OCI-LY1 (cell line): ENCODE results near the gene HOXA10.

Source experiments
- H2AFZ ChIP-seq: fragments of 200-600 bp; sonication (generic), shearing (Covaris generic); 2 replicates; pipeline ENCODE4 v1.6.0; 2014; ENCODE audit warnings: antibody characterized with exemption, mild to moderate bottlenecking, low read length
- H3F3A ChIP-seq: fragments of 200-600 bp; sonication (generic), shearing (Covaris generic); 2 replicates; pipeline ENCODE4 v1.6.0; 2014; ENCODE audit warnings: mild to moderate bottlenecking, antibody characterized with exemption, low read length, moderate library complexity; ENCODE audit not compliant: insufficient read depth
- H3K27ac ChIP-seq: fragments of 200-600 bp; sonication (generic); 2 replicates; pipeline ENCODE4 v1.5.1; 2014; ENCODE audit warnings: low read length, mixed run types, mild to moderate bottlenecking, low read depth; ENCODE audit not compliant: poor library complexity, severe bottlenecking
- H3K27me3 ChIP-seq: fragments of 200-600 bp; sonication (generic); 2 replicates; pipeline ENCODE4 v1.6.0; 2014; ENCODE audit warnings: antibody characterized with exemption, mild to moderate bottlenecking, low read length, moderate library complexity; ENCODE audit not compliant: insufficient read depth
- H3K36me3 ChIP-seq: fragments of 200-600 bp; sonication (generic); 2 replicates; pipeline ENCODE4 v1.6.1; 2014; ENCODE audit warnings: mild to moderate bottlenecking, antibody characterized with exemption, low read length, moderate library complexity, mixed read lengths; ENCODE audit not compliant: insufficient read depth
- H3K4me1 ChIP-seq: fragments of 200-600 bp; sonication (generic); 2 replicates; pipeline ENCODE4 v1.5.1; 2014; ENCODE audit warnings: mild to moderate bottlenecking, low read length, moderate library complexity; ENCODE audit not compliant: insufficient read depth, severe bottlenecking
- H3K4me2 ChIP-seq: fragments of 200-600 bp; sonication (generic), shearing (Covaris generic); 2 replicates; pipeline ENCODE4 v1.6.1; 2014; ENCODE audit warnings: low read length
- H3K4me3 ChIP-seq: fragments of 200-600 bp; sonication (generic); 2 replicates; pipeline ENCODE4 v1.5.1; 2014; ENCODE audit warnings: low read length, low read depth, mild to moderate bottlenecking, mixed read lengths; ENCODE audit not compliant: poor library complexity, severe bottlenecking
- H3K79me2 ChIP-seq: fragments of 200-600 bp; shearing (Covaris generic); 2 replicates; pipeline ENCODE4 v1.6.1; 2016; ENCODE audit warnings: mixed run types, low read length, mixed read lengths; ENCODE audit not compliant: insufficient read depth
- H3K9ac ChIP-seq: fragments of 200-600 bp; sonication (generic), shearing (Covaris generic); 2 replicates; pipeline ENCODE4 v1.6.1; 2014; ENCODE audit warnings: mild to moderate bottlenecking, low read length, mixed read lengths
- H3K9me2 ChIP-seq: fragments of 200-600 bp; sonication (generic), shearing (Covaris generic); 2 replicates; pipeline ENCODE4 v1.6.1; 2014; ENCODE audit warnings: low read depth, mild to moderate bottlenecking, low read length, mixed read lengths
- H3K9me3 ChIP-seq: fragments of 200-600 bp; shearing (Covaris generic); 2 replicates; pipeline ENCODE4 v1.6.1; 2014; ENCODE audit warnings: low read length, mixed read lengths
- H4K20me1 ChIP-seq: fragments of 200-600 bp; sonication (generic), shearing (Covaris generic); 2 replicates; pipeline ENCODE4 v1.6.0; 2016; ENCODE audit warnings: mild to moderate bottlenecking, low read length; ENCODE audit not compliant: insufficient read depth
- CTCF ChIP-seq: fragments of 200-600 bp; sonication (generic), shearing (Covaris generic); IDR thresholded peaks from 2 replicates; pipeline ENCODE4 v1.5.1; 2017; ENCODE audit warnings: mild to moderate bottlenecking, antibody characterized with exemption, low read length, moderate library complexity, mixed read lengths
- EZH2 ChIP-seq: fragments of 200-600 bp; sonication (generic), shearing (Covaris generic); IDR thresholded peaks from 2 replicates; pipeline ENCODE4 v1.8.0; 2017; ENCODE audit warnings: borderline replicate concordance, mixed run types, mild to moderate bottlenecking, antibody characterized with exemption, low read length, moderate library complexity, mixed read lengths

Gene HOXA10

GRCh38 chr7:27170426-27171324, 3.4 kb downstream of the HOXA10 start:
- Histone ChIP-seq H3K4me2 (no peak overlapping the region), H3K9me2 (no peaks in the 10 kb centered on the region), H4K20me1 (no peaks in the 10 kb centered on the region), H3K4me1 (peaks cover 16% of the 10 kb centered on the region), H3K27ac (no peak overlapping the region), H3K9ac (no peak overlapping the region), H3K4me3 (no peak overlapping the region), H3K27me3 (peaks cover 13% of the 10 kb centered on the region; the same call in 1 of the 2 replicates), H2AFZ (no peak overlapping the region), H3F3A (no peaks in the 10 kb centered on the region), H3K79me2 (no peaks in the 10 kb centered on the region), H3K36me3 (no peaks in the 10 kb centered on the region), H3K9me3 (no peaks in the 10 kb centered on the region)
- TF ChIP-seq CTCF (no peak), EZH2 (no peak)

GRCh38 chr7:27169658-27170425, 4.3 kb downstream of the HOXA10 start:
- H3K36me3 ChIP-seq: no peaks in the 10 kb centered on the region
- no peaks in the 10 kb centered on the region for H3K9me3 ChIP-seq
- H2AFZ ChIP-seq: no peak overlapping the region
- no peak overlapping the region for H3K4me3 ChIP-seq
- H3K79me2 ChIP-seq: no peaks in the 10 kb centered on the region
- H3K4me2 ChIP-seq: no peak overlapping the region
- no peak overlapping the region for H3K9ac ChIP-seq
- peaks cover 13% of the 10 kb centered on the region; the same call in 1 of the 2 replicates for H3K27me3 ChIP-seq
- TF ChIP-seq CTCF: no peak
- no peak for TF ChIP-seq EZH2
- no peaks in the 10 kb centered on the region for H3K9me2 ChIP-seq
- H3K27ac ChIP-seq: no peak overlapping the region
- no peaks in the 10 kb centered on the region for H4K20me1 ChIP-seq
- peaks cover 16% of the 10 kb centered on the region for H3K4me1 ChIP-seq
- no peaks in the 10 kb centered on the region for H3F3A ChIP-seq

- Histone ChIP-seq H3K27ac (no peak overlapping the region), H3F3A (no peaks in the 10 kb centered on the region), H3K9me3 (no peaks in the 10 kb centered on the region), H3K4me2 (no peak overlapping the region), H3K9me2 (no peaks in the 10 kb centered on the region), H3K4me1 (peaks cover 8% of the 10 kb centered on the region), H2AFZ (no peak overlapping the region), H3K9ac (no peak overlapping the region), H3K4me3 (no peak overlapping the region), H3K79me2 (no peaks in the 10 kb centered on the region), H3K27me3 (peaks cover 13% of the 10 kb centered on the region; the same call in 1 of the 2 replicates), H4K20me1 (no peaks in the 10 kb centered on the region), H3K36me3 (no peaks in the 10 kb centered on the region)
- no peak for TF ChIP-seq EZH2
- TF ChIP-seq CTCF: no peak
Observed at GRCh38 chr7:27168265-27168947, 5.7 kb downstream of the HOXA10 start.
